ENCODE measurements around the gene PPP2R2D. TPM values are rescaled to one million over a fixed set of nuclear protein-coding genes. Genes with fewer than 3 reads are reported as not detected.

Gene PPP2R2D
- total RNA-seq, 1 experiment from 2014 or later = 35.1 TPM

DNA sequence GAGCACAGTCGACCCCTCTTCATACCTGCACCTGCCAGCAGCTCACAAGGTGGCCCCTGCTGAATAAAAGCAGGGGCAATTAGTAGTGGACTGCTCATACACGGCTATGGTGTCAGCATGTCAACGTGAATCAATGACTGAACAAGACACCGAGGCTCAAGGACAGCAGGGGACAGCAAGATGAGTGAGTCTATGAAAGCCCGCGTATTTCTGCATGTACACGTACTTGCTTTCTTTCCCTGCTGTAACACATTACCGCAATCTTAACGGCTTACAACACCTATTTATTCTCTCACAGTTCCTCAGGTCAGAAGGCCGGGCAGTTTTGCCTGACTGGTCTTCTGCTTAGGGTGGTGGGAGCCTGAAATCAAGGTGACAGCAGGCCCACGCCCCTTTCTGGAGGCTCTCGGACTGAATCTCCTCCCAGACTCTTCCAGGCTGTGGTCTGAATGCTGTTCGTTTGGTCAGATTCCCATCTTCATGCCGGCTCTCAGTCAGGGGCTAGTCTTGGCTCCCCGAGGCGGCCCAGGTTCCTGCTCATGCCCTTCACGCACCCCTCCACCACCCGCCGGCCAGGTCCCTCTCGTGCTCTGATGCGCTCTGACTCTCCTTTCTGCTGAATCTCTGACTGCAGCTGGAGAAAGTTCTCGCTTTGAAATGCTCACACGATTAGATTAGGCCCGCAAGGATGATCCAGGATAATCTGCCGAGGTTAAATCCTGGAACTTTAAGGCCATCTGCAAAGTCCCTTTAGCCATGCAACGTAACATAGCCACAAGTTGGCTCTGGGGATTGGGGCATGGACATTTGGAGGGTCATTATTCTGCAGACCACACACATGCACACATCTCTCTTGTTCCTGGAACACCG, 7.8 kb upstream of the PPP2R2D start:
- H3K27ac ChIP-seq (ENCODE audit: insufficient read length, low read depth, low read length) = no peak overlapping the region
- no peak overlapping the region; the same call in 1 of the 2 replicates for H3K14ac ChIP-seq (ENCODE audit: insufficient read depth, low read length)
- H4K20me1 ChIP-seq (ENCODE audit: control insufficient read depth, insufficient read depth, insufficient read length) = no peaks in the 10 kb centered on the region
- no peak overlapping the region for H3K18ac ChIP-seq (ENCODE audit: insufficient read length, low read depth, low read length)
- Mint-ChIP-seq H3K27me3 (ENCODE audit: low read depth) (peaks cover 26% of the 10 kb centered on the region), H3K36me3 (ENCODE audit: insufficient read depth in 1 of 3, low read depth in 3 of 3) (no peaks in the 10 kb centered on the region), H3K9me3 (no peaks in the 10 kb centered on the region; a peak in 1 of 5 replicates), H3K4me3 (no peak overlapping the region; a peak in 1 of 5 replicates), H3K27ac (no peak overlapping the region), H3K4me1 (peaks cover 3 to 7% of the 10 kb centered on the region in 2 experiments; a peak in 1 of 4 replicates)
- H3K4me2 ChIP-seq (ENCODE audit: insufficient read depth, insufficient read length, low read length) = no peak overlapping the region
- no peak overlapping the region for H2BK120ac ChIP-seq (ENCODE audit: low read depth, low read length, poor library complexity, severe bottlenecking)
- DNase-seq = no peak
- H2AK5ac ChIP-seq (ENCODE audit: insufficient read length, low read length) = no peak overlapping the region
- H3K9me3 ChIP-seq (ENCODE audit: control insufficient read depth, low read depth, low read length) = no peaks in the 10 kb centered on the region
- H3T11ph ChIP-seq (ENCODE audit: low read length) = no peak overlapping the region
- no peak overlapping the region for H2BK20ac ChIP-seq (ENCODE audit: low read depth, low read length, poor library complexity, severe bottlenecking)
- no peak overlapping the region for H4K5ac ChIP-seq (ENCODE audit: insufficient read length, low read depth, low read length)
- H3K79me1 ChIP-seq (ENCODE audit: insufficient read depth, low read depth, low read length, poor library complexity, severe bottlenecking) = no peaks in the 10 kb centered on the region
- H2BK5ac ChIP-seq (ENCODE audit: insufficient read length, low read length) = no peak overlapping the region
- no peak overlapping the region for H4K8ac ChIP-seq (replicated peaks; ENCODE audit: insufficient read length, low read depth, low read length)
- no peaks in the 10 kb centered on the region for H3K79me2 ChIP-seq (ENCODE audit: insufficient read depth, low read length)
- no peak overlapping the region for H3K4ac ChIP-seq (ENCODE audit: low read depth, low read length)
- H2AFZ ChIP-seq (ENCODE audit: low read length) = no peak overlapping the region
- H3K23ac ChIP-seq (ENCODE audit: insufficient read length, low read depth, low read length) = no peak overlapping the region
- TF ChIP-seq, protein P1, sequence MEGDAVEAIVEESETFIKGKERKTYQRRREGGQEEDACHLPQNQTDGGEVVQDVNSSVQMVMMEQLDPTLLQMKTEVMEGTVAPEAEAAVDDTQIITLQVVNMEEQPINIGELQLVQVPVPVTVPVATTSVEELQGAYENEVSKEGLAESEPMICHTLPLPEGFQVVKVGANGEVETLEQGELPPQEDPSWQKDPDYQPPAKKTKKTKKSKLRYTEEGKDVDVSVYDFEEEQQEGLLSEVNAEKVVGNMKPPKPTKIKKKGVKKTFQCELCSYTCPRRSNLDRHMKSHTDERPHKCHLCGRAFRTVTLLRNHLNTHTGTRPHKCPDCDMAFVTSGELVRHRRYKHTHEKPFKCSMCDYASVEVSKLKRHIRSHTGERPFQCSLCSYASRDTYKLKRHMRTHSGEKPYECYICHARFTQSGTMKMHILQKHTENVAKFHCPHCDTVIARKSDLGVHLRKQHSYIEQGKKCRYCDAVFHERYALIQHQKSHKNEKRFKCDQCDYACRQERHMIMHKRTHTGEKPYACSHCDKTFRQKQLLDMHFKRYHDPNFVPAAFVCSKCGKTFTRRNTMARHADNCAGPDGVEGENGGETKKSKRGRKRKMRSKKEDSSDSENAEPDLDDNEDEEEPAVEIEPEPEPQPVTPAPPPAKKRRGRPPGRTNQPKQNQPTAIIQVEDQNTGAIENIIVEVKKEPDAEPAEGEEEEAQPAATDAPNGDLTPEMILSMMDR (conservative IDR thresholded peaks at IDR 0.05) = no peak
- H2BK12ac ChIP-seq (ENCODE audit: insufficient read length, low read depth, low read length) = no peak overlapping the region
- no peaks in the 10 kb centered on the region for H3K27me3 ChIP-seq (ENCODE audit: insufficient read depth, low read length)
- no peak overlapping the region for H3K56ac ChIP-seq (ENCODE audit: insufficient read length, low read depth, low read length)
- no peaks in the 10 kb centered on the region for H3K4me1 ChIP-seq (ENCODE audit: insufficient read depth, low read length)
- no CpG with 5 or more reads among the region's 27 CpGs for WGBS (ENCODE audit: extremely low coverage, insufficient read length, low lambda C conversion rate)
- H4K91ac ChIP-seq (ENCODE audit: insufficient read length, low read depth, low read length) = no peak overlapping the region
- no peak overlapping the region for H3K9ac ChIP-seq (ENCODE audit: extremely low read depth, insufficient read length, low read length)
- no peak overlapping the region for H2BK15ac ChIP-seq (ENCODE audit: low read depth, low read length)
- no peaks in the 10 kb centered on the region for H3K23me2 ChIP-seq (ENCODE audit: insufficient read length, low read depth, low read length, poor library complexity, severe bottlenecking)
